Measurements from ENCODE around the gene POLD4. TPM values are rescaled to one million over a fixed set of nuclear protein-coding genes. Genes with fewer than 3 reads are reported as not detected.

The POLD4 gene
- total and polyA plus RNA-seq, 2 experiments from 2014 or later = 109 to 121 TPM

DNA sequence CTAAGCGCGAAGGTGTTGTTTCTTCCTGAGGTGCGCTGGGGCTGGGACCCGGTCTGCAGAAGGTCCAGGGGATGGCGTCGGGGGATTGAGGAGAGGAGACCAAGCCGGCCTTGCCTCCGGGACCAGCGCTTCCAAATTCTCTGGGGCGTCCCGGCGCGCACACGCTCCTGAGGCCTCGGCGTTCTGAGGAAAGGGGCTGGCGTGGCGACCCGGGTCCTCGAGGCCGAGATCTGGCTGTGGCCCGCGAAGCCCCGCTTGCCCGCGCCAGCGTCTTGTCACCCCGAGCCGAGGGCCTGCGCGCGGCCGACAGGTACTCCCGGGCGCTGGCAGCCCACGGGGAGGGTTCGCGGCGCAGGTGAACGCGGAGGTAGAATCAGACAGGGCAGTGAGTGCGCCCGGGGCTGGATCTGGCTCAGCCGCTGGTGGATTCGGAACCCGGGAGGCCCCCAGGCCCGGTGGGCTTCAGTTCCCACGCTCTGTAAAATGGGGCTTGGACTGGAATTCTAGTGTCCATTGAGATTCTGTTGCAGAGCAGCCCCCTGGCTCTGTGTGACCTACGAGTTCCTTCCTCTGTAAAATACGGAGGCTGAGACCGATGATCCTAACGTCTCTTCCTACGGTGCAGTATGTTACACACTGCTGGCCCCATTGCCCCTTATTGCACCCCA, 35.3 kb downstream of the POLD4 start:
- peaks cover 5% of the 10 kb centered on the region; the same call in 1 of the 2 replicates for H3K4me1 ChIP-seq (ENCODE audit: insufficient read depth)
- DNase-seq = peak; percentile 9
- H4K20me1 ChIP-seq (ENCODE audit: insufficient read depth) = no peaks in the 10 kb centered on the region
- no peaks in the 10 kb centered on the region for H3K27me3 ChIP-seq (replicated peaks; ENCODE audit: insufficient read depth)
- H3K27ac ChIP-seq = no peak overlapping the region
- H3K4me3 ChIP-seq = peak overlapping the region; percentile 82
- WGBS, 2 experiments (ENCODE audit: low coverage in 1 of 2, low lambda C conversion rate in 2 of 2, missing lambda C conversion rate in 2 of 2) = 0 to 3% methylated on average over 45 to 49 of the region's 53 CpGs
- in situ Hi-C loops (cut with MboI) = no loop called here
- H3F3A ChIP-seq (ENCODE audit: insufficient read depth) = no peaks in the 10 kb centered on the region
- peak overlapping the region; percentile 66 for H3K9ac ChIP-seq
- H2AFZ ChIP-seq = peak overlapping the region; percentile 79
- peak overlapping the region; percentile 72 for H3K4me2 ChIP-seq (ENCODE audit: unreplicated experiment)
- no peaks in the 10 kb centered on the region for H3K36me3 ChIP-seq (ENCODE audit: low read depth)
- no peaks in the 10 kb centered on the region for H3K9me2 ChIP-seq (ENCODE audit: insufficient read depth)
- TF ChIP-seq EZH2phosphoT487 (IDR thresholded peaks at IDR 0.05; ENCODE audit: insufficient read depth, low read depth) = no peak
- H3K9me3 ChIP-seq (ENCODE audit: low read depth) = no peaks in the 10 kb centered on the region
- no peaks in the 10 kb centered on the region for H3K79me2 ChIP-seq (ENCODE audit: insufficient read depth)

DNA sequence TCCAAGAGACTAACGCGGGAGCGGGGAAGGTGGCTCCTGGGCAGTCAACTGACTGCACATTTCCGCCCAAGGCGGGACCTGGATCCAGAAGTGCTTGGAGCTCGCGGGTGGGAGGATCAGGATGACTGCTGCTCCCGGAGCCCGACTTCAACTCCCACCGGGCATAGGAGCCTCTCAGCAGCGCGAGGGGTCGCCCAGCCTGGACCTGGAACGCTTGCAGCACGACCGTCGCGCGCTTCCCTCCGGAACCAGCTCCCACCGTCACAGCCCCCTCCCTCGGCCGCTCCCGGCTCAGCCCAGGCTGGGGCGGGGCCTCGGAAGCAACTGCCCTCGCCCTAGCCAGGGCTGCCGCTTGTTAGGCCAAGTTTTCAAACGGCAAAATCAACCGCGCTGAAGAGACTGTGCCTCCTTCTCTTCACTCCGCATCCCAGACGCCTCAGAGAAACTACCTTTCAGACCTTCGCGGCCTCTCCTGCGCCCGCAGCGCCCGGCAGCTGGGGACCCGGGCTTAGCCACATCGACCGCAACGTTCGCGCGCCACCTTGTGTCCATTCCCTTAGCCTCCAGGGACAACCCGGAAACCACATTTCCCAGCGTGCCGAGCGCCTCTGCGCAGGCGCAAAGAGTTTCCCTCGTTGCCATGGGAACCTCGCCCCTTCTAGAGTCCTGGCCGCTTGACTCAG, 36.0 kb downstream of the POLD4 start:
- no peak for TF ChIP-seq EZH2 (IDR thresholded peaks at IDR 0.05; ENCODE audit: insufficient read depth, poor library complexity, severe bottlenecking)
- no peak for TF ChIP-seq EZH2phosphoT487 (IDR thresholded peaks at IDR 0.05; ENCODE audit: insufficient read depth, low read depth)
- Histone ChIP-seq H3F3A (ENCODE audit: insufficient read depth) (no peaks in the 10 kb centered on the region), H3K9me2 (ENCODE audit: insufficient read depth) (no peaks in the 10 kb centered on the region), H3K27me3 (replicated peaks; ENCODE audit: insufficient read depth) (no peaks in the 10 kb centered on the region), H3K4me3 (peak overlapping the region; percentile 82), H3K79me2 (ENCODE audit: insufficient read depth) (no peaks in the 10 kb centered on the region), H3K4me2 (ENCODE audit: unreplicated experiment) (peak overlapping the region; percentile 72), H3K36me3 (ENCODE audit: low read depth) (no peaks in the 10 kb centered on the region), H3K9me3 (ENCODE audit: low read depth) (no peaks in the 10 kb centered on the region), H3K4me1 (ENCODE audit: insufficient read depth) (peaks cover 5% of the 10 kb centered on the region; the same call in 1 of the 2 replicates), H4K20me1 (ENCODE audit: insufficient read depth) (no peaks in the 10 kb centered on the region), H2AFZ (peak overlapping the region; percentile 79), H3K27ac (peak overlapping the region; percentile 37), H3K9ac (peak overlapping the region; percentile 66)
- WGBS, 2 experiments (ENCODE audit: low coverage in 1 of 2, low lambda C conversion rate in 2 of 2, missing lambda C conversion rate in 2 of 2) = 0 to 2% methylated on average over 52 to 54 of the region's 55 CpGs
- in situ Hi-C loops (cut with MboI) = no loop called here
- peak; percentile 99 for DNase-seq

DNA sequence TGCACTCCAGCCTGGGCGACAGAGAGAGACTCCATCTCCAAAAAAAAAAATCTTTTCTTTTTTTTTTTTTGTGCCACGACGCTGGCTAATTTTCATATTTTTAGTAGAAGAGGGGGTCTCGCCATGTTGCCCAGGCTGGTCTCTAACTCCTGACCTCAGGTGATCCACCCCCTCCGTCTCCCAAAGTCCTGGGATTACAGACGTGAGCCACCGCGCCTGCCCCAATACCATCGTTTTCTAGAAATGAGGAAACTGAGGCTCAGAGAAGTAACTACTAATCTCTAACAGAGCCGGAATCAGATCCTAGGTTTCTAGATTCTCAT, 36.5 kb downstream of the POLD4 start:
- no peaks in the 10 kb centered on the region for H3F3A ChIP-seq (ENCODE audit: insufficient read depth)
- H3K27ac ChIP-seq = peak overlapping the region; percentile 37
- no peaks in the 10 kb centered on the region for H3K9me3 ChIP-seq (ENCODE audit: low read depth)
- H3K27me3 ChIP-seq (replicated peaks; ENCODE audit: insufficient read depth) = no peaks in the 10 kb centered on the region
- H3K4me2 ChIP-seq (ENCODE audit: unreplicated experiment) = peak overlapping the region; percentile 72
- peak overlapping the region; percentile 82 for H3K4me3 ChIP-seq
- 0 to 1% methylated on average over 9 to 10 of the region's 10 CpGs for WGBS, 2 experiments (ENCODE audit: low coverage in 1 of 2, low lambda C conversion rate in 2 of 2, missing lambda C conversion rate in 2 of 2)
- H3K36me3 ChIP-seq (ENCODE audit: low read depth) = no peaks in the 10 kb centered on the region
- H4K20me1 ChIP-seq (ENCODE audit: insufficient read depth) = no peaks in the 10 kb centered on the region
- peaks cover 5% of the 10 kb centered on the region; the same call in 1 of the 2 replicates for H3K4me1 ChIP-seq (ENCODE audit: insufficient read depth)
- H3K79me2 ChIP-seq (ENCODE audit: insufficient read depth) = no peaks in the 10 kb centered on the region
- no peak for TF ChIP-seq EZH2 (IDR thresholded peaks at IDR 0.05; ENCODE audit: insufficient read depth, poor library complexity, severe bottlenecking)
- no peak for TF ChIP-seq EZH2phosphoT487 (IDR thresholded peaks at IDR 0.05; ENCODE audit: insufficient read depth, low read depth)
- peak overlapping the region; percentile 79 for H2AFZ ChIP-seq
- DNase-seq = no peak
- peak overlapping the region; percentile 66 for H3K9ac ChIP-seq
- in situ Hi-C loops (cut with MboI) = no loop called here
- H3K9me2 ChIP-seq (ENCODE audit: insufficient read depth) = no peaks in the 10 kb centered on the region

DNA sequence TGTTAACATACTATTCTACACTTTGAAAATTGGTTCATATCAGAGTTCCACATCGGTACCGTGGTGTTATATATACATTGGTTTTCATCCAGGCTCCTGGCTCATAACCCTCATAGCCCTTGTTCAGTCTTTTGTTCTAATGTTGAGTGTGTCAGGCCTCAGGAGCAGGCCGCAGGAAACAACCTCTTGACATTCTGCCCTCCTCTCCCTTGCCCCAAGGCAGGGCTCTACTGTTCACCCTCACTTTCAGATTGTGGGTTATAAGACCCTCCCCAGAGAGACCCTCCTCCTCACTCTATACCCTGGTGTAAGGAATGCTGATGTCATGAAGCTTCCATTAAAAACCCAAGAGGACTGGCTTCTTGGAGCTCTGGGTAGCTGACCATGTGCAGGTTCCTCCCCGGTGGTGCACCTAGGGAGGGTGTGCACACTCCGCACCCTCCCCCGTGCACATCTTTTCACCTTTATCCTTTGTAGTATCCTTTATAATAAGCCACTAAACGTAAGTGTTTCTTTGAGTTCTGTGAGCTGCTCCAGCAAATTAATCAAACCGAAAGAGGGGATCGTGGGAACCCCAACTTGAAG, 37.9 kb downstream of the POLD4 start:
- WGBS, 2 experiments (ENCODE audit: low coverage in 1 of 2, low lambda C conversion rate in 2 of 2, missing lambda C conversion rate in 2 of 2) = 84 to 89% methylated on average over 9 of the region's 9 CpGs
- no peak overlapping the region for H3K4me3 ChIP-seq
- no peaks in the 10 kb centered on the region for H3F3A ChIP-seq (ENCODE audit: insufficient read depth)
- no peak overlapping the region for H3K9ac ChIP-seq
- no peak overlapping the region for H3K27ac ChIP-seq
- no peaks in the 10 kb centered on the region for H3K79me2 ChIP-seq (ENCODE audit: insufficient read depth)
- in situ Hi-C loops (cut with MboI) = no loop called here
- H2AFZ ChIP-seq = no peak overlapping the region
- H3K9me3 ChIP-seq (ENCODE audit: low read depth) = no peaks in the 10 kb centered on the region
- H3K4me2 ChIP-seq (ENCODE audit: unreplicated experiment) = no peak overlapping the region
- TF ChIP-seq EZH2phosphoT487 (IDR thresholded peaks at IDR 0.05; ENCODE audit: insufficient read depth, low read depth) = no peak
- no peak for TF ChIP-seq EZH2 (IDR thresholded peaks at IDR 0.05; ENCODE audit: insufficient read depth, poor library complexity, severe bottlenecking)
- H3K4me1 ChIP-seq (ENCODE audit: insufficient read depth) = peaks cover 5% of the 10 kb centered on the region; the same call in 1 of the 2 replicates
- H3K36me3 ChIP-seq (ENCODE audit: low read depth) = no peaks in the 10 kb centered on the region
- H3K9me2 ChIP-seq (ENCODE audit: insufficient read depth) = no peaks in the 10 kb centered on the region
- H3K27me3 ChIP-seq (replicated peaks; ENCODE audit: insufficient read depth) = no peaks in the 10 kb centered on the region
- H4K20me1 ChIP-seq (ENCODE audit: insufficient read depth) = no peaks in the 10 kb centered on the region
- DNase-seq = no peak

Measured in GM23248 (cell line).